H1 (cell line): ENCODE measurements around the gene VPS54. TPM values are rescaled to one million over a fixed set of nuclear protein-coding genes. Genes with fewer than 3 reads are reported as not detected.

Experiments used
- CTCF ChIA-PET: fragments of 300-600 bp; sonication (Branson Sonifier 250); formaldehyde crosslinking; loops from one replicate; lab custom pipeline; 2021; ENCODE audit not compliant: partially characterized antibody; lab: Charles Lee
- POLR2A ChIA-PET: fragments of 300-600 bp; sonication (Branson Sonifier 250); formaldehyde crosslinking; loops from one replicate; lab custom pipeline; 2021; ENCODE audit warnings: inconsistent platforms; ENCODE audit not compliant: partially characterized antibody; lab: Charles Lee
- DNase-seq, 2 experiments: peaks; one replicate each; pipeline versions ENCODE4 v3.0.0 to v3.0.0-alpha.2; 2010 to 2022; ENCODE audit warnings: low spot score in 2 of 2, low read depth in 1 of 2, mixed read lengths in 1 of 2
- FAIRE-seq: peaks from 2 replicates; lab custom pipeline; 2011; peaks lifted over from hg19 to GRCh38; lab: Jason Lieb, UNC
- H2AFZ ChIP-seq: 2 replicates; pipeline ENCODE4 v1.8.1; 2012; ENCODE audit warnings: low read length, inconsistent platforms
- H2AK5ac ChIP-seq: 2 replicates; pipeline ENCODE4 v1.6.1; 2013; ENCODE audit warnings: low read depth, low read length
- H2BK120ac ChIP-seq: replicated peaks from 2 replicates; pipeline ENCODE3; 2013; ENCODE audit warnings: low read depth, low read length, inconsistent platforms
- H2BK12ac ChIP-seq: 2 replicates; pipeline ENCODE4 v1.6.1; 2013; ENCODE audit warnings: low read depth, low read length
- H2BK15ac ChIP-seq: 2 replicates; pipeline ENCODE4 v1.6.1; 2013; ENCODE audit warnings: low read length
- H2BK20ac ChIP-seq: 2 replicates; pipeline ENCODE4 v1.6.1; 2013; ENCODE audit warnings: low read length
- H2BK5ac ChIP-seq: 2 replicates; pipeline ENCODE4 v1.6.1; 2013; ENCODE audit warnings: low read depth, low read length
- H3K14ac ChIP-seq: 2 replicates; pipeline ENCODE4 v1.6.1; 2013; ENCODE audit warnings: inconsistent platforms; ENCODE audit not compliant: insufficient read length
- H3K18ac ChIP-seq: 2 replicates; pipeline ENCODE4 v1.6.1; 2013; ENCODE audit warnings: low read length; ENCODE audit errors: extremely low read depth
- H3K23ac ChIP-seq: 2 replicates; pipeline ENCODE4 v1.6.1; 2013; ENCODE audit warnings: inconsistent platforms; ENCODE audit not compliant: insufficient read length
- H3K23me2 ChIP-seq: 2 replicates; pipeline ENCODE4 v1.6.1; 2013; ENCODE audit warnings: low read depth, low read length
- H3K27ac ChIP-seq: 2 replicates; pipeline ENCODE4 v1.6.1; 2011; ENCODE audit warnings: low read depth, low read length, inconsistent platforms
- H3K27me3 ChIP-seq, 4 experiments: replicated peaks in 1 of 4; 1 replicate in 1 of 4; 2 replicates in 3 of 4; pipeline versions ENCODE4 v1.6.1 to v1.8.1; 2011 to 2013; ENCODE audit warnings: low read length in 3 of 4, mild to moderate bottlenecking in 3 of 4, inconsistent platforms in 2 of 4, mixed read lengths in 2 of 4, moderate library complexity in 1 of 4; ENCODE audit not compliant: control insufficient read depth in 3 of 4, insufficient read depth in 3 of 4; ENCODE audit errors: extremely low read depth in 1 of 4
- H3K36me3 ChIP-seq, 4 experiments: 2 replicates each; pipeline versions ENCODE4 v1.6.1 to v1.8.1; 2011 to 2013; ENCODE audit warnings: mild to moderate bottlenecking in 4 of 4, low read length in 3 of 4, moderate library complexity in 2 of 4, control low read depth in 1 of 4, inconsistent platforms in 1 of 4; ENCODE audit not compliant: insufficient read depth in 4 of 4, control insufficient read depth in 2 of 4
- H3K4ac ChIP-seq: replicated peaks from 2 replicates; pipeline ENCODE3; 2013; ENCODE audit warnings: low read length, low read depth, mixed read lengths, inconsistent platforms; ENCODE audit not compliant: insufficient read length
- H3K4me1 ChIP-seq, 4 experiments: replicated peaks in 1 of 4; 1 replicate in 1 of 4; 2 replicates in 3 of 4; pipeline versions ENCODE4 v1.6.1 to v1.8.1; 2011 to 2013; ENCODE audit warnings: low read length in 3 of 4, inconsistent platforms in 2 of 4, mixed read lengths in 1 of 4; ENCODE audit not compliant: insufficient read depth in 4 of 4, control insufficient read depth in 3 of 4
- H3K4me2 ChIP-seq, 2 experiments: 2 replicates each; pipeline versions ENCODE4 v1.6.1 to v1.8.1; 2011 to 2013; ENCODE audit warnings: low read depth in 2 of 2, low read length in 2 of 2, control low read depth in 1 of 2, inconsistent platforms in 1 of 2, mild to moderate bottlenecking in 1 of 2; ENCODE audit not compliant: insufficient read depth in 1 of 2
- H3K4me3 ChIP-seq, 4 experiments: fragments of 200-600, 300-600 bp in 1 of 4; sonication (generic), shearing (Covaris generic), sonication (Bioruptor Twin) in 1 of 4; 2 replicates each; pipeline versions ENCODE4 v1.5.1 to v1.8.1; 2011 to 2016; ENCODE audit warnings: low read length in 4 of 4, low read depth in 3 of 4, control low read depth in 2 of 4, inconsistent platforms in 2 of 4, mild to moderate bottlenecking in 2 of 4, mixed read lengths in 1 of 4, moderate library complexity in 1 of 4; ENCODE audit not compliant: insufficient read depth in 2 of 4; ENCODE audit errors: extremely low read depth in 1 of 4
- H3K56ac ChIP-seq: replicated peaks from 2 replicates; pipeline ENCODE3; 2013; ENCODE audit warnings: low read depth, mild to moderate bottlenecking, mixed read lengths, low read length, inconsistent platforms; ENCODE audit not compliant: insufficient read length
- H3K79me1 ChIP-seq: 2 replicates; pipeline ENCODE4 v1.6.1; 2013; ENCODE audit warnings: low read depth, low read length, control low read depth
- H3K79me2 ChIP-seq, 2 experiments: 2 replicates each; pipeline versions ENCODE4 v1.6.1 to v1.8.1; 2012 to 2013; ENCODE audit warnings: low read length in 2 of 2, mild to moderate bottlenecking in 2 of 2, inconsistent platforms in 1 of 2; ENCODE audit not compliant: insufficient read depth in 2 of 2, control insufficient read depth in 1 of 2
- H3K9ac ChIP-seq, 4 experiments: replicated peaks in 1 of 4; 1 replicate in 1 of 4; 2 replicates in 3 of 4; pipeline versions ENCODE4 v1.6.1 to v1.8.1; 2011 to 2013; ENCODE audit warnings: low read depth in 3 of 4, low read length in 3 of 4, control low read depth in 2 of 4, mild to moderate bottlenecking in 2 of 4, moderate library complexity in 2 of 4, inconsistent platforms in 1 of 4; ENCODE audit errors: extremely low read depth in 1 of 4
- H3K9me3 ChIP-seq, 2 experiments: 2 replicates each; pipeline versions ENCODE4 v1.6.1 to v1.8.1; 2012 to 2013; ENCODE audit warnings: mild to moderate bottlenecking in 2 of 2, moderate library complexity in 2 of 2, control low read depth in 1 of 2, inconsistent platforms in 1 of 2, low read depth in 1 of 2, low read length in 1 of 2, mixed read lengths in 1 of 2; ENCODE audit not compliant: insufficient read depth in 2 of 2
- H4K20me1 ChIP-seq, 2 experiments: replicated peaks in 1 of 2; 2 replicates each; pipeline versions ENCODE3 to v1.8.1; 2011 to 2013; ENCODE audit warnings: inconsistent platforms in 2 of 2, low read length in 2 of 2, mild to moderate bottlenecking in 1 of 2; ENCODE audit not compliant: insufficient read depth in 2 of 2, control insufficient read depth in 1 of 2
- H4K5ac ChIP-seq: 2 replicates; pipeline ENCODE4 v1.6.1; 2013; ENCODE audit warnings: low read length, low read depth, mixed read lengths, inconsistent platforms; ENCODE audit not compliant: insufficient read length
- H4K8ac ChIP-seq: 2 replicates; pipeline ENCODE4 v1.8.0; 2013; ENCODE audit warnings: mild to moderate bottlenecking, moderate library complexity, low read length, inconsistent platforms; ENCODE audit not compliant: insufficient read depth; ENCODE audit errors: extremely low read depth
- H4K91ac ChIP-seq: replicated peaks from 2 replicates; pipeline ENCODE3; 2013; ENCODE audit warnings: low read length, mixed read lengths, inconsistent platforms; ENCODE audit not compliant: insufficient read length
- BCL11A ChIP-seq, 2 experiments: IDR thresholded peaks; one replicate each; pipeline ENCODE4 v1.6.1; 2011; ENCODE audit warnings: low read depth in 2 of 2, low read length in 2 of 2, mild to moderate bottlenecking in 2 of 2
- CTBP2 ChIP-seq: IDR thresholded peaks from 2 replicates; pipeline ENCODE4 v1.7.0; 2011; ENCODE audit warnings: borderline replicate concordance, mild to moderate bottlenecking, moderate library complexity, mixed read lengths, low read length; ENCODE audit not compliant: insufficient read depth, insufficient read length
- KDM4A ChIP-seq: IDR thresholded peaks from one replicate; pipeline ENCODE4 v1.7.1; 2012; ENCODE audit warnings: low read depth, mild to moderate bottlenecking, moderate library complexity, low read length, inconsistent platforms; ENCODE audit not compliant: severe bottlenecking
- MAX ChIP-seq: IDR thresholded peaks from 2 replicates; pipeline ENCODE4 v1.6.1; 2012; ENCODE audit warnings: inconsistent platforms
- RNF2 ChIP-seq: fragments of 200-900, 300-1000 bp; sonication (generic); IDR thresholded peaks from 2 replicates; pipeline ENCODE4 v1.7.1; 2016; ENCODE audit warnings: borderline replicate concordance, low read depth, mild to moderate bottlenecking, antibody characterized with exemption, low read length; ENCODE audit not compliant: poor library complexity, severe bottlenecking; ENCODE audit errors: missing control alignments
- RXRA ChIP-seq: IDR thresholded peaks from 2 replicates; pipeline ENCODE4 v1.6.1; 2011; ENCODE audit warnings: low read depth, mild to moderate bottlenecking, low read length, moderate library complexity; ENCODE audit not compliant: insufficient read depth
- SAP30 ChIP-seq: fragments of 300-600 bp; sonication (generic); IDR thresholded peaks from 2 replicates; pipeline ENCODE4 v1.7.1; 2012; ENCODE audit warnings: low read length, moderate library complexity, mild to moderate bottlenecking, inconsistent platforms; ENCODE audit not compliant: insufficient read depth, insufficient replicate concordance
- SP1 ChIP-seq: IDR thresholded peaks from 2 replicates; pipeline ENCODE4 v1.6.1; 2011; ENCODE audit warnings: low read depth, low read length
- SUZ12 ChIP-seq: fragments of 200-600 bp; sonication (generic); IDR thresholded peaks from 2 replicates; pipeline ENCODE4 v1.6.1; 2012; ENCODE audit warnings: mild to moderate bottlenecking, inconsistent platforms, low read length, moderate library complexity, mixed read lengths
- TAF7 ChIP-seq: optimal IDR thresholded peaks from 2 replicates; pipeline ENCODE3; 2011; ENCODE audit warnings: low read depth, mild to moderate bottlenecking, inconsistent platforms, low read length, moderate library complexity, borderline replicate concordance
- TCF12 ChIP-seq: IDR thresholded peaks from 2 replicates; pipeline ENCODE4 v1.6.1; 2011; ENCODE audit warnings: low read depth, mild to moderate bottlenecking, low read length
- WGBS, 2 experiments: shearing (Covaris generic) in 1 of 2; methylation state at CpG; one replicate each; pipeline versions ENCODE4 v1.1.6 to v1.1.7; 2013 to 2015; ENCODE audit warnings: low lambda C conversion rate in 2 of 2, mixed read lengths in 2 of 2, inconsistent platforms in 1 of 2, low coverage in 1 of 2, missing lambda C conversion rate in 1 of 2; ENCODE audit not compliant: insufficient replicate concordance in 2 of 2, insufficient coverage in 1 of 2, insufficient read length in 1 of 2; ENCODE audit errors: extremely low coverage in 1 of 2, missing lambda C conversion rate in 1 of 2; 5-methylcytosine and 5-hydroxymethylcytosine counted together
- polyA plus RNA-seq, 7 experiments: library from polyadenylated mRNA; depleted of rRNA in 3 of 7; stranded (reverse) in 5 of 7; unstranded in 2 of 7; fragments of >200 nt in 5 of 7; fragments of 200-250 nt in 2 of 7; gene quantifications; 1 replicate in 5 of 7; 2 replicates in 1 of 7; 4 replicates in 1 of 7; pipeline versions ENCODE4 v1.2.1 to v1.2.3, GENCODE V29; 2011 to 2013; ENCODE audit warnings: missing spikeins in 2 of 7, mixed read lengths in 2 of 7
- total RNA-seq: library from RNA; stranded (reverse); fragmentation: NEBNext Ultra II Directional; extraction: Animal tissue kit (Norgen Biotek cat#: 25700); gene quantifications from 2 replicates; pipeline ENCODE4 v1.2.1, GENCODE V29; 2021

VPS54 gene
- total and polyA plus RNA-seq, 2 of the 8 experiments (the other 6 are each of a cell fraction or from before 2014, with no cell fraction given) = 3.6 to 13.2 TPM

DNA sequence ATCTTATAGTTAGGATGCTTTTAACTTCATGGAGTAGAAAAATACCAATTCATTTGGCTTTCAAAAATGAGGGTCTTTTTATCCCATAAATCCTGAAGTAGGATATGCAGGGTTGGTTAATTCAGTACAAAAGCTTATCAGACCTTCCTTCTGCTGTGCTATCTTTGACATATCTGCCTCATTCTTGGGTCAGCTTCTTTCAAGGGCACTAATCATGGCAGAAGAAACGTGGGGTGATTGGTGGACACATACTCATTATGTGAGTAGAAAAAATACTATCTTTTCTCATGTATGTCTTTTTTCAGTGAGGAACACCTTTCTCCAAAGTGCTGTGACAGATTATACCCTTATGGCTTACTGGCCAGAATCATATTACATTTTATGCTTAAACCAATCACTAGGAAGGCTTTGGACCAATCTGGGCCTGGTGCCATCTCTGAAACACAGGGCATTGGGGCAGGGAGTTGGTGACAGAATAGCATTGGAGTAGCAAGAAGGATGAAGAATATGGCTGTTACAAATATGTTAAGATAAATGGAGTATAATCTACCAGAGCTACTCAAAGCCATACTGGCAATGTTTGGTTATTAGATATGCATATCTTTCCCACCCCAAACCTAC is 167.4 kb downstream of the VPS54 start:
- no peaks in the 10 kb centered on the region for H3K9me3 ChIP-seq
- no peak overlapping the region for H3K23ac ChIP-seq
- H3K23me2 ChIP-seq = no peaks in the 10 kb centered on the region
- H3K4me1 ChIP-seq = peaks cover 18 to 53% (median 26%) of the 10 kb centered on the region in 4 experiments
- no peak overlapping the region for H2AFZ ChIP-seq
- DNase-seq (no peak), FAIRE-seq (no peak)
- no peak overlapping the region for H2BK120ac ChIP-seq
- 0 out of 2 replicates have a peak overlapping the region, but pooled peaks have one; percentile 3 for H2BK5ac ChIP-seq
- H3K27ac ChIP-seq = peak overlapping the region; percentile 19; the same call in 1 of the 2 replicates
- H2BK20ac ChIP-seq = no peak overlapping the region
- POLR2A ChIA-PET = interaction anchor here (0.7 to 17.8 kb wide), 8 partner anchors 9 to 158 kb away, joined by 3 to 297 read pairs (median 4); partner anchors contain the start of gene UGP2
- WGBS, 2 experiments = 71% methylated on average over 1 of the region's 1 CpG; no CpG with 5 or more reads in 1 of the 2 experiments
- no peak overlapping the region for H4K91ac ChIP-seq
- peaks cover 46 to 100% of the 10 kb centered on the region in 2 experiments for H3K79me2 ChIP-seq
- no peak overlapping the region for H3K9ac ChIP-seq
- no peak overlapping the region for H3K56ac ChIP-seq
- no peak overlapping the region for H3K14ac ChIP-seq
- peak overlapping the region; percentile 84 for H4K5ac ChIP-seq
- no peak overlapping the region for H4K8ac ChIP-seq
- no peak overlapping the region for H2BK15ac ChIP-seq
- CTCF ChIA-PET = interaction anchor here (0.9 to 5.0 kb wide), 3 partner anchors 13 to 1077 kb away, joined by 3 to 31 read pairs (median 5); no protein-coding TSS in a partner anchor
- peaks cover 4 to 8% of the 10 kb centered on the region in 2 experiments for H4K20me1 ChIP-seq
- peak overlapping the region; percentile 7; the same call in 1 of the 2 replicates for H3K18ac ChIP-seq
- H3K4ac ChIP-seq = no peak overlapping the region
- H3K4me2 ChIP-seq = peak overlapping the region; percentile 73 to 94
- peaks cover 3 to 65% (median 11%) of the 10 kb centered on the region in 4 experiments; a peak in 6 of 8 replicates for H3K36me3 ChIP-seq
- H3K79me1 ChIP-seq = 0 out of 2 replicates have a peak, but pooled peaks cover 6% of the 10 kb centered on the region
- no peaks in the 10 kb centered on the region for H3K27me3 ChIP-seq
- no peak overlapping the region for H2AK5ac ChIP-seq
- peak overlapping the region in 1 of 4 experiments; percentile 60; a peak in 2 of 8 replicates for H3K4me3 ChIP-seq
- no peak overlapping the region for H2BK12ac ChIP-seq
- TF ChIP-seq RXRA (no peak), SUZ12 (no peak), BCL11A (IDR thresholded peaks at IDR 0.05; ENCODE audit: low read depth in 2 of 2, low read length in 2 of 2) (no peak), TAF7 (no peak), TCF12 (no peak), KDM4A (no peak), MAX (no peak), CTBP2 (no peak), SP1 (no peak), RNF2 (no peak), SAP30 (no peak)
